ENCODE data around the gene MICALL2. TPM values are rescaled to one million over a fixed set of nuclear protein-coding genes. Genes with fewer than 3 reads are reported as not detected.

MICALL2 gene
- polyA plus RNA-seq, 1 donor, result 77.8 TPM

DNA sequence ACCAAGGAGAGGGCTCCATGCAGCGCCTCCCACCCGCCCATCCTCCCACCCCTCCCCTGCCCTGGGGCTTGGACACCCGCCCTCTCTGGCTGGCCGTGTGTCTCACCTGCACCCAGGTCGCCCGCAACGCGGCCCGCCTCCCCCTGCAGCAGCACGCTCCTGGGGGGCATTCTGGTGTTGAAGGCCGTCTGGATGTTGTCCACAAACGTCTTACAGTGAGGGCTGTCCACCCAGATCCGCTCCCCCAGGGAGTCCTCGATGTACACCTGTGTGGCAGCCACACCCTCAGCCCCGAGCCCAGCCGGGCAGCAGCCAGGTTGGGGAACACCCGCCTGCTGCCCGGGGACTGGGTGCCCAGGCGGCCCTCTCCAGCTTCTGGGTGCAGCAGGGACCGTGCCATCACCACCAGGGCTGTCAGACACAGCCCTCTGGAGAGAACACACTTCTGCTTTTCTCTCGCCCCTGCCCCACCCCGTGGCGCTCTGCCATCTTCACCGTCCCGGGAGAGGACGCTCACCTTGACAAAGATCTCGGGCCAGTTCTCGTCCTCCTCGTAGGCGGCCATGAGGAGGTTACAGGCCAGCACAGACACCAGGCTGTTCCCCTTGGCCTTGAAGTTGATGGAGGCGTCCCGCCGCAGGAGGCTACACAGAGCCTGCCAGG, 40.2 kb upstream of the MICALL2 start:
- WGBS (ENCODE audit: insufficient coverage, low lambda C conversion rate), result no CpG with 5 or more reads among the region's 33 CpGs
- Histone ChIP-seq H3K27me3 (ENCODE audit: control insufficient read depth, insufficient read depth, low read length) (no peaks in the 10 kb centered on the region), H3K9me3 (ENCODE audit: control insufficient read depth, low read depth, low read length) (no peaks in the 10 kb centered on the region), H3K4me3 (ENCODE audit: low read length) (no peak overlapping the region), H3K27ac (ENCODE audit: low read length) (no peak overlapping the region), H3K36me3 (ENCODE audit: control insufficient read depth, insufficient read depth, low read length) (peaks cover 71% of the 10 kb centered on the region), H3K4me1 (ENCODE audit: control insufficient read depth, insufficient read depth, low read length) (peaks cover 4% of the 10 kb centered on the region)
- no peak for DNase-seq

DNA sequence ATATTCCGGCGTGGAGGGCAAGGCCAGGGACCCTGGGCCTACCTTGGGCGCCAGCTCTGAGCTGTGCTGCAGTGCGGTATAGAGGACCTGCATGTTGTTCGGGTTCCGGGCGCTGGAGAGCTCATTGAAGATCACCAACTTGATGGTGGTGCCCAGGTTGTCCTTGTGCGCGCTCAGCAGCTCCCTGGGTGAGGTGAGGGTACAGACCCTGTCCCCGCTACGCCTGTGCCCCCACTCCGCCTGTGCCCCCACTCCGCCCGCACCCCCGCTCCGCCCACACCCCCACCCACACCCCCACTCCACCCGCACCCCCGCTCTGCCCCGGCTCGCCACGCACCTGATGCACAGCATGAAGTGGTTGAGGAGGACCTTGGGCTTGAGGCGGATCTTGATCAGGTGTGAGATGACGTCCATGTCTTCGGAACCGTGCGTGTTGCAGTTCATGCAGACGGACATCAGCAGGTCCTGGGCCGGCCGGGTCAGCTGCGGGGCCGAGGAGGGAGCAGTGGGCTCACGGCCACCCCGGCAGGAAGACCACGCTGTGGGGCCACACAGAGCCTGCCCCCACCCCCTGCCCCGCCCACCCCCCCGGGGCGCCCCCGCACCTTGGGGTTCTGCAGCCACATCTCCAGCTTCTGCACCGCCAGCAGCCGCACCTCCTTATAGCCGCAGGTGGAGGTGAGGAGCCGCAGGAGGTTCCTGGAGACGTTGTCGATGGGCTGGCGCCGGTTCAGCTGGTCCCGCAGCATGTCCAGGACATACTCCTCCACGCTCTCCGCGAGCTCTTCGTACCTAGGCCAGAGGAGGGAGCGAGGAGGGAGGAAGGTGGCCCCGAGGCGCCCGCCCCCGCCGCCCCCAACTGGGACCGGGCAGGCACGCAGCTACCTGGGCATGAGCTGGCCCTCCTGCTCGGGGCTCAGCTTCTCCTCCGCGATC, 39.4 kb upstream of the MICALL2 start:
- no peak for DNase-seq

GRCh38 chr7:1497293-1497927, 38.1 kb upstream of the MICALL2 start:
- Histone ChIP-seq H3K36me3 (ENCODE audit: control insufficient read depth, insufficient read depth, low read length) (peaks cover 83% of the 10 kb centered on the region), H3K27me3 (ENCODE audit: control insufficient read depth, insufficient read depth, low read length) (no peaks in the 10 kb centered on the region), H3K4me3 (ENCODE audit: low read length) (no peak overlapping the region), H3K27ac (ENCODE audit: low read length) (no peak overlapping the region), H3K4me1 (ENCODE audit: control insufficient read depth, insufficient read depth, low read length) (no peaks in the 10 kb centered on the region), H3K9me3 (ENCODE audit: control insufficient read depth, low read depth, low read length) (no peaks in the 10 kb centered on the region)
- no CpG with 5 or more reads among the region's 37 CpGs for WGBS (ENCODE audit: insufficient coverage, low lambda C conversion rate)
- DNase-seq, result no peak

More for the DNA sequence above, 39.4 kb upstream of the MICALL2 start:
- no CpG with 5 or more reads among the region's 62 CpGs for WGBS (ENCODE audit: insufficient coverage, low lambda C conversion rate)
- Histone ChIP-seq H3K27ac (ENCODE audit: low read length) (no peak overlapping the region), H3K9me3 (ENCODE audit: control insufficient read depth, low read depth, low read length) (no peaks in the 10 kb centered on the region), H3K4me1 (ENCODE audit: control insufficient read depth, insufficient read depth, low read length) (peaks cover 4% of the 10 kb centered on the region), H3K36me3 (ENCODE audit: control insufficient read depth, insufficient read depth, low read length) (peaks cover 79% of the 10 kb centered on the region), H3K27me3 (ENCODE audit: control insufficient read depth, insufficient read depth, low read length) (no peaks in the 10 kb centered on the region), H3K4me3 (ENCODE audit: low read length) (no peak overlapping the region)

- H3K9me3 ChIP-seq (ENCODE audit: control insufficient read depth, low read depth, low read length), result no peaks in the 10 kb centered on the region
- peaks cover 83% of the 10 kb centered on the region for H3K36me3 ChIP-seq (ENCODE audit: control insufficient read depth, insufficient read depth, low read length)
- no CpG with 5 or more reads among the region's 33 CpGs for WGBS (ENCODE audit: insufficient coverage, low lambda C conversion rate)
- H3K4me3 ChIP-seq (ENCODE audit: low read length), result no peak overlapping the region
- no peak for DNase-seq
- H3K27ac ChIP-seq (ENCODE audit: low read length), result no peak overlapping the region
- no peaks in the 10 kb centered on the region for H3K4me1 ChIP-seq (ENCODE audit: control insufficient read depth, insufficient read depth, low read length)
- no peaks in the 10 kb centered on the region for H3K27me3 ChIP-seq (ENCODE audit: control insufficient read depth, insufficient read depth, low read length)
These were observed 37.4 kb upstream of the MICALL2 start for GRCh38 chr7:1496531-1497292.

DNA sequence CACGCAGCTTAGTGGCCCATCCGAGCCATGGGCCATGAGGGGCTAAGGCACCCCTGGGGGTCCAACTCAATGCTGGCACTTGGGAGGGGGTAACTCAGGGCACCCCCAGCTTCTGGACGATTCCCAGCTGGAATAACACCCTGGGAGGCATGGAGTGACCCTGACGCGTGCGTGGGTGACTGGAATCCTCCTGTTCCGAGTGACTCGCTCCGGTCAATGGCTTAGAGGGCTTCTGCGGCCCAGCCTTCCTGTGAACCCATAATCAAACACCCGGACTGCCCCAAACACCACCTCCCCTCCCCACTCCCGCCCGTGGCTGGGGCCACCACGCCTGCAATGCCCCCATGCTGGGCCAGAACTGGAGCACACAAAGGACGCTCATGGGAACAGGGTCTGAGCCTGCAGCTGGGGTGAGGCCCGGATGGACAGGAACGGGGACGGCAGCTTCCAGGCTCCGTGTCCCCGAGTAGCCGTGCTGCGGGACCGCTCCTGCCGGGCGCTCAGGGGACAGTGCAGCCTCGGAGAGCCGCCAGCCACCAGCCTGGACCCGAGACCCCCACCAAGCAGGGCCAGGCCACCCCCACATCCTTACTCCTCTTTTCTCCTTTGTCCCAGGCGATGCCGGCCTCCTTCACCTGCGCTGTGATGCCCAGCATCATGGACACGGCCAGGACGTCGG, 36.4 kb upstream of the MICALL2 start:
- peaks cover 84% of the 10 kb centered on the region for H3K36me3 ChIP-seq (ENCODE audit: control insufficient read depth, insufficient read depth, low read length)
- no peaks in the 10 kb centered on the region for H3K4me1 ChIP-seq (ENCODE audit: control insufficient read depth, insufficient read depth, low read length)
- no peaks in the 10 kb centered on the region for H3K27me3 ChIP-seq (ENCODE audit: control insufficient read depth, insufficient read depth, low read length)
- H3K27ac ChIP-seq (ENCODE audit: low read length), result no peak overlapping the region
- no peak for DNase-seq
- H3K9me3 ChIP-seq (ENCODE audit: control insufficient read depth, low read depth, low read length), result no peaks in the 10 kb centered on the region
- no peak overlapping the region for H3K4me3 ChIP-seq (ENCODE audit: low read length)
- no CpG with 5 or more reads among the region's 34 CpGs for WGBS (ENCODE audit: insufficient coverage, low lambda C conversion rate)

- H3K4me3 ChIP-seq (ENCODE audit: low read length), result no peak overlapping the region
- H3K27me3 ChIP-seq (ENCODE audit: control insufficient read depth, insufficient read depth, low read length), result no peaks in the 10 kb centered on the region
- no peaks in the 10 kb centered on the region for H3K4me1 ChIP-seq (ENCODE audit: control insufficient read depth, insufficient read depth, low read length)
- peaks cover 84% of the 10 kb centered on the region for H3K36me3 ChIP-seq (ENCODE audit: control insufficient read depth, insufficient read depth, low read length)
- no CpG with 5 or more reads among the region's 27 CpGs for WGBS (ENCODE audit: insufficient coverage, low lambda C conversion rate)
- H3K9me3 ChIP-seq (ENCODE audit: control insufficient read depth, low read depth, low read length), result no peaks in the 10 kb centered on the region
- no peak overlapping the region for H3K27ac ChIP-seq (ENCODE audit: low read length)
- DNase-seq, result no peak
These were observed 35.7 kb upstream of the MICALL2 start for GRCh38 chr7:1494866-1495563.

DNA sequence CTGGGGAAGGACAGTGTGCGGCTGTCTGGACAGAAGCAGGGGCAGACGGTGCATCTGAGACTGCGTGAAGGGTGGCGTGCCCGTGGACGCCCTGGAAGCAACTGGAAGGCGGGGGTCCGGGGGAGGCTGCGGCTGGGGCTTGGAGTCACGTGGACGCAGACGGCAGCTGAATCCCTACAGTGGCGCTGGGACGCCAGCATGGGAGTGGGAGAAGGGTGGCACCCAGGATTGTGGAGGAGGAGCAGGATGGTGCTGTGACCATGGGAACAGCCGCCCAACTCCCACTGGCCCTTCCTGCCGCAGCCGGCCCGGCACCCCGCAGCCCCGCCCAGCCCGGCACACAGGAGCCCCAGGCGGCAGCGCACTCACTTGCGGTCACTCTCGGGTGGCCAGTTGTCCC, 35.2 kb upstream of the MICALL2 start:
- no CpG with 5 or more reads among the region's 25 CpGs for WGBS (ENCODE audit: insufficient coverage, low lambda C conversion rate)
- no peaks in the 10 kb centered on the region for H3K27me3 ChIP-seq (ENCODE audit: control insufficient read depth, insufficient read depth, low read length)
- peaks cover 84% of the 10 kb centered on the region for H3K36me3 ChIP-seq (ENCODE audit: control insufficient read depth, insufficient read depth, low read length)
- no peaks in the 10 kb centered on the region for H3K9me3 ChIP-seq (ENCODE audit: control insufficient read depth, low read depth, low read length)
- no peak for DNase-seq
- no peaks in the 10 kb centered on the region for H3K4me1 ChIP-seq (ENCODE audit: control insufficient read depth, insufficient read depth, low read length)
- no peak overlapping the region for H3K27ac ChIP-seq (ENCODE audit: low read length)
- H3K4me3 ChIP-seq (ENCODE audit: low read length), result no peak overlapping the region

DNA sequence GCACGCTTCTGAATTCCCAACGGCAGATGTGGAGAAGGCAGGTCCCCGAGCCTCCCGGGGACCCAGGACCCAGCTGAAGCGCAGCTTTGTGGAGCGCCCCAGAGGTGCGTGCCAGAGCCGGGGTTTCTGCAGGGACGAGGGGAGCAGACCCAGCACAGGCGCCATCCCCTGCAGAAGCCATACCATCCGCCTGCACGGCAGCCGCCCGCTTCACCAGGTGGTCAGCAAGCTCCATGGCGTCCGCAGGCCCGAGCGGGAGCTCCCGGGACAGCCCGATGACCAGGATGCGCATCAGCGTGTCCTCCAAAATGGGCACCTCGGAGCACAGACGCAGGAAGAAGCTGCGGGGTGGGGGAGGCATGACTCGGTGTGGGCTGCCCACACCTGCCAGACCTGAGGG, 34.3 kb upstream of the MICALL2 start:
- Histone ChIP-seq H3K27me3 (ENCODE audit: control insufficient read depth, insufficient read depth, low read length) (no peaks in the 10 kb centered on the region), H3K4me3 (ENCODE audit: low read length) (no peak overlapping the region), H3K36me3 (ENCODE audit: control insufficient read depth, insufficient read depth, low read length) (peaks cover 87% of the 10 kb centered on the region), H3K4me1 (ENCODE audit: control insufficient read depth, insufficient read depth, low read length) (no peaks in the 10 kb centered on the region), H3K27ac (ENCODE audit: low read length) (no peak overlapping the region), H3K9me3 (ENCODE audit: control insufficient read depth, low read depth, low read length) (no peaks in the 10 kb centered on the region)
- WGBS (ENCODE audit: insufficient coverage, low lambda C conversion rate), result no CpG with 5 or more reads among the region's 26 CpGs
- DNase-seq, result no peak

DNA sequence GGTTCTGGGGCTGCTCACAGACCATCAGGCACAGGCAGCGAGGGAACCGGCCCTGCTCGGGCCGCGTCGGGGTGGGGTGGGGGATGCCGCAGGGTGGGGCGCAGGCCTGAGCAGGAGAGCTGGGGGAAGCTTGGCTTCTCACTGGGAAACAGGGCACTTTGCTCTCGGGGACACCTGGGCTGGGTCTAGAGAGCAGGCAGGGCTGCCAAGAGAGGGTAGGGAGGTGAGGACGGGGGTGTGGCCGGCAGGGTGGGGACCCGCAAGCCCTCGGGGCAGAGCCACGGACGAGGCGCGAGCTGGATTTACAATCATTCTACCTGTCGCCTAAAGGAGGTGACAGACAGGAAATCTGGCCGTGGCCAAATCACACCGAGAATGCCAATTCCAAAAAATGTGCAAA, 33.9 kb upstream of the MICALL2 start:
- no CpG with 5 or more reads among the region's 20 CpGs for WGBS (ENCODE audit: insufficient coverage, low lambda C conversion rate)
- H3K4me3 ChIP-seq (ENCODE audit: low read length), result no peak overlapping the region
- H3K36me3 ChIP-seq (ENCODE audit: control insufficient read depth, insufficient read depth, low read length), result peaks cover 88% of the 10 kb centered on the region
- H3K27ac ChIP-seq (ENCODE audit: low read length), result no peak overlapping the region
- H3K4me1 ChIP-seq (ENCODE audit: control insufficient read depth, insufficient read depth, low read length), result no peaks in the 10 kb centered on the region
- no peaks in the 10 kb centered on the region for H3K27me3 ChIP-seq (ENCODE audit: control insufficient read depth, insufficient read depth, low read length)
- no peak for DNase-seq
- H3K9me3 ChIP-seq (ENCODE audit: control insufficient read depth, low read depth, low read length), result no peaks in the 10 kb centered on the region
